A549 (cell line): ENCODE data around the gene TRIM37. TPM values are rescaled to one million over a fixed set of nuclear protein-coding genes. Genes with fewer than 3 reads are reported as not detected.

Experiments used
- ATAC-seq, 2 experiments: fragments of 200-7000 bp in 1 of 2; fragments of >200 bp in 1 of 2; cut with Nextera tagmentation in 1 of 2; cut with Tn5 transposase in 1 of 2; 3 replicates each; pipeline versions ENCODE4 v1.8.0 to v1.9.1; 2018 to 2020; ENCODE audit warnings: mild to moderate bottlenecking in 1 of 2, moderate library complexity in 1 of 2
- CTCF ChIA-PET: fragments of 300-600 bp; sonication (Branson Sonifier 250); formaldehyde crosslinking; extraction: SDS; loops from one replicate; lab custom pipeline; 2021; ENCODE audit warnings: antibody characterized with exemption, inconsistent platforms; lab: Yijun Ruan, JAX
- POLR2A ChIA-PET: fragments of 350-600 bp; formaldehyde crosslinking; extraction: SDS; loops from one replicate; lab custom pipeline; 2021; ENCODE audit warnings: antibody characterized with exemption, inconsistent platforms; lab: Yijun Ruan, JAX
- DNase-seq, 2 experiments: peaks; one replicate each; pipeline versions ENCODE4 v3.0.0 to v3.0.0-alpha.2; 2011 to 2016; ENCODE audit warnings: low read depth in 1 of 2, low spot score in 1 of 2
- FAIRE-seq: peaks from 2 replicates; lab custom pipeline; 2011; peaks lifted over from hg19 to GRCh38; lab: Jason Lieb, UNC
- H3K27ac ChIP-seq, 2 experiments: fragments of >200 bp; sonication (Bioruptor Twin); formaldehyde crosslinking; 3 replicates each; pipeline ENCODE4 v1.5.1; 2016 to 2017
- H3K4me1 ChIP-seq: fragments of >200 bp; sonication (Bioruptor Twin); formaldehyde crosslinking; 3 replicates; pipeline ENCODE4 v1.6.1; 2016
- H3K4me2 ChIP-seq: fragments of >200 bp; sonication (Bioruptor Twin); formaldehyde crosslinking; 3 replicates; pipeline ENCODE4 v1.6.1; 2016
- H3K4me3 ChIP-seq: fragments of >200 bp; sonication (Bioruptor Twin); formaldehyde crosslinking; 3 replicates; pipeline ENCODE4 v1.5.1; 2016
- H3K9me3 ChIP-seq: fragments of >200 bp; sonication (Bioruptor Twin); formaldehyde crosslinking; 3 replicates; pipeline ENCODE4 v1.6.1; 2016
- BCL3 ChIP-seq: fragments of >200 bp; sonication (Bioruptor Twin); formaldehyde crosslinking; IDR thresholded peaks from 3 replicates; pipeline ENCODE4 v1.6.1; 2016
- BHLHE40 ChIP-seq: IDR thresholded peaks from 2 replicates; pipeline ENCODE4 v1.6.1; 2012; ENCODE audit warnings: low read depth, low read length, inconsistent platforms
- CBX2 ChIP-seq: fragments of 200-600 bp; sonication (generic); IDR thresholded peaks from 2 replicates; pipeline ENCODE4 v1.6.1; 2016; ENCODE audit warnings: low read depth, mild to moderate bottlenecking, borderline replicate concordance
- CBX8 ChIP-seq: fragments of 200-600 bp; sonication (generic); IDR thresholded peaks from 2 replicates; pipeline ENCODE4 v1.6.1; 2016
- CEBPB ChIP-seq, 2 experiments: fragments of >200 bp in 1 of 2; sonication (Bioruptor Twin) in 1 of 2; formaldehyde crosslinking in 1 of 2; IDR thresholded peaks; 2 replicates each; pipeline ENCODE4 v1.6.1; 2012 to 2016
- CHD4 ChIP-seq: fragments of 200-600 bp; sonication (generic); IDR thresholded peaks from 2 replicates; pipeline ENCODE4 v1.6.1; 2016; ENCODE audit warnings: antibody characterized with exemption, mild to moderate bottlenecking, borderline replicate concordance
- E2F6 ChIP-seq: IDR thresholded peaks from 2 replicates; pipeline ENCODE4 v1.6.1; 2012; ENCODE audit warnings: low read depth, borderline replicate concordance
- EHF ChIP-seq: fragments of 250-450 bp; sonication (Bioruptor Pico); IDR thresholded peaks from 2 replicates; pipeline ENCODE4 v1.5.0; 2020; ENCODE audit warnings: mild to moderate bottlenecking
- EHMT2 ChIP-seq: fragments of 200-600 bp; sonication (generic); IDR thresholded peaks from 2 replicates; pipeline ENCODE4 v1.6.1; 2016; ENCODE audit warnings: antibody characterized with exemption, low read depth, mild to moderate bottlenecking, moderate library complexity
- ELK1 ChIP-seq: fragments of 150-350 bp; IDR thresholded peaks from 2 replicates; pipeline ENCODE4 v1.6.1; 2014; ENCODE audit warnings: low read depth, mild to moderate bottlenecking, low read length
- ESRRA ChIP-seq: fragments of 150-350 bp; IDR thresholded peaks from 2 replicates; pipeline ENCODE4 v1.6.1; 2014; ENCODE audit warnings: mild to moderate bottlenecking, low read length, borderline replicate concordance
- FOSB ChIP-seq: fragments of 250-450 bp; sonication (Bioruptor Pico); IDR thresholded peaks from 2 replicates; pipeline ENCODE4 v1.5.0; 2020; ENCODE audit warnings: mild to moderate bottlenecking, moderate library complexity
- FOSL2 ChIP-seq, 2 experiments: fragments of 450-650 bp in 1 of 2; fragments of >200 bp in 1 of 2; sonication (Bioruptor Twin) in 1 of 2; formaldehyde crosslinking; IDR thresholded peaks; 2 replicates each; pipeline versions ENCODE4 v1.5.0 to v1.6.1; 2016 to 2020; ENCODE audit warnings: mild to moderate bottlenecking in 1 of 2, moderate library complexity in 1 of 2
- HES2 ChIP-seq: fragments of >200 bp; sonication (Bioruptor Twin); formaldehyde crosslinking; IDR thresholded peaks from 2 replicates; pipeline ENCODE4 v1.6.1; 2016
- HEYL ChIP-seq: fragments of 250-450 bp; sonication (Bioruptor Pico); IDR thresholded peaks from 2 replicates; pipeline ENCODE4 v1.8.0; 2021; ENCODE audit warnings: mild to moderate bottlenecking, moderate library complexity
- HOXA7 ChIP-seq: fragments of 250-450 bp; sonication (Bioruptor Pico); IDR thresholded peaks from 2 replicates; pipeline ENCODE4 v1.5.0; 2020; ENCODE audit warnings: mild to moderate bottlenecking, moderate library complexity
- HOXB13 ChIP-seq: fragments of 250-450 bp; sonication (Bioruptor Pico); IDR thresholded peaks from 2 replicates; pipeline ENCODE4 v1.5.0; 2020; ENCODE audit warnings: low read depth, mild to moderate bottlenecking, moderate library complexity
- HOXB5 ChIP-seq: fragments of 250-450 bp; sonication (Bioruptor Pico); IDR thresholded peaks from 2 replicates; pipeline ENCODE4 v1.5.0; 2020; ENCODE audit warnings: mild to moderate bottlenecking, moderate library complexity
- JUN ChIP-seq, 2 experiments: fragments of >200 bp; sonication (Bioruptor Twin); formaldehyde crosslinking; IDR thresholded peaks; 2 replicates in 1 of 2; 3 replicates in 1 of 2; pipeline ENCODE4 v1.6.1; 2016 to 2017
- MAFK ChIP-seq: fragments of 450-650 bp; IDR thresholded peaks from 2 replicates; pipeline ENCODE4 v1.6.1; 2014; ENCODE audit not compliant: partially characterized antibody
- NFE2L2 ChIP-seq: fragments of 150-350 bp; conservative IDR thresholded peaks from 2 replicates; pipeline ENCODE4 v1.6.1; 2014; ENCODE audit warnings: low read length
- NR3C1 ChIP-seq: fragments of >200 bp; sonication (Bioruptor Twin); formaldehyde crosslinking; IDR thresholded peaks from 3 replicates; pipeline ENCODE4 v1.6.1; 2017
- PBX3 ChIP-seq: IDR thresholded peaks from 2 replicates; pipeline ENCODE4 v1.6.1; 2012
- POLR2AphosphoS2 ChIP-seq: conservative IDR thresholded peaks from 2 replicates; pipeline ENCODE4 v1.6.1; 2012; ENCODE audit warnings: low read length, improper control_type of control experiment, inconsistent platforms
- REST ChIP-seq: fragments of 200-600 bp; sonication (generic); IDR thresholded peaks from 2 replicates; pipeline ENCODE4 v1.6.1; 2016; ENCODE audit warnings: antibody characterized with exemption, mild to moderate bottlenecking, moderate library complexity
- RNF2 ChIP-seq: fragments of 200-600 bp; sonication (generic); IDR thresholded peaks from 2 replicates; pipeline ENCODE4 v1.6.1; 2016; ENCODE audit warnings: low read depth, mild to moderate bottlenecking, antibody characterized with exemption, moderate library complexity, borderline replicate concordance
- SMC3 ChIP-seq: fragments of >200 bp; sonication (Bioruptor Twin); formaldehyde crosslinking; IDR thresholded peaks from 3 replicates; pipeline ENCODE4 v1.6.1; 2018; ENCODE audit warnings: inconsistent platforms
- TFCP2L1 ChIP-seq: fragments of 250-450 bp; sonication (Bioruptor Pico); IDR thresholded peaks from 2 replicates; pipeline ENCODE4 v1.5.0; 2021; ENCODE audit warnings: mild to moderate bottlenecking
- TP53 ChIP-seq: fragments of 250-450 bp; sonication (Bioruptor Pico); IDR thresholded peaks from 2 replicates; pipeline ENCODE4 v1.5.0; 2021; ENCODE audit warnings: mild to moderate bottlenecking, moderate library complexity
- ZFP36 ChIP-seq: fragments of 450-650 bp; IDR thresholded peaks from 2 replicates; pipeline ENCODE4 v1.6.1; 2014; ENCODE audit warnings: borderline replicate concordance; ENCODE audit not compliant: partially characterized antibody
- WGBS: methylation state at CpG from one replicate; pipeline ENCODE4 v1.1.6; 2017; ENCODE audit errors: missing lambda C conversion rate; 5-methylcytosine and 5-hydroxymethylcytosine counted together
- polyA plus RNA-seq, 4 experiments: library from polyadenylated mRNA; depleted of rRNA in 3 of 4; stranded (reverse); fragments of >200 nt; fragmentation: RNase III in 1 of 4; extraction: RNeasy Plus Mini Kit Qiagen cat#74134 plus additional on column Dnase treatment in 1 of 4; gene quantifications; 2 replicates in 3 of 4; 3 replicates in 1 of 4; pipeline ENCODE4 v1.2.3, GENCODE V29; 2011 to 2017

The TRIM37 gene
- polyA plus RNA-seq, 2 of the 4 experiments (the other 2 are of a cell fraction), result 29.4 to 56.3 TPM

- Histone ChIP-seq H3K4me2 (no peak overlapping the region), H3K4me1 (no peaks in the 10 kb centered on the region), H3K27ac (no peak overlapping the region), H3K4me3 (no peak overlapping the region), H3K9me3 (no peaks in the 10 kb centered on the region)
- WGBS, result 77% methylated on average over 3 of the region's 3 CpGs
- DNase-seq, result no peak
- no peak; a peak in 1 of 6 replicates for ATAC-seq
- CTCF ChIA-PET, result no interaction called here
- no peak for FAIRE-seq
- POLR2A ChIA-PET, result no interaction called here
- no peak for TF ChIP-seq RNF2
- TF ChIP-seq EHMT2, result no peak
- no peak for TF ChIP-seq BHLHE40
- no peak for TF ChIP-seq HOXA7 (CRISPR knock-in tag)
- TF ChIP-seq ESRRA, result no peak
- TF ChIP-seq HEYL, result no peak
- TF ChIP-seq E2F6, result no peak
- no peak for TF ChIP-seq SMC3
- no peak for TF ChIP-seq HES2
- no peak for TF ChIP-seq EHF (CRISPR knock-in tag)
- no peak for TF ChIP-seq JUN (IDR thresholded peaks at IDR 0.05)
- no peak for TF ChIP-seq BCL3
- TF ChIP-seq CHD4, result no peak
- no peak for TF ChIP-seq NFE2L2
Measured at GRCh38 chr17:59126809-59127417, 20.2 kb upstream of the TRIM37 start.

- ChIA-PET CTCF (interaction anchor here (3.4 kb wide), 1 partner anchor 13 kb away, joined by 13 read pairs; no protein-coding TSS in a partner anchor), POLR2A (no interaction called here)
- Histone ChIP-seq H3K4me1 (no peaks in the 10 kb centered on the region), H3K4me3 (no peak overlapping the region), H3K9me3 (no peaks in the 10 kb centered on the region)
- no peak for ATAC-seq
- DNase-seq, result no peak
- TF ChIP-seq PBX3 (no peak), REST (no peak), CBX8 (no peak), CBX2 (no peak), MAFK (no peak), FOSL2 (IDR thresholded peaks at IDR 0.05) (no peak), FOSL2 (CRISPR knock-in tag; IDR thresholded peaks at IDR 0.05) (no peak), CEBPB (IDR thresholded peaks at IDR 0.05) (no peak), TFCP2L1 (CRISPR knock-in tag) (no peak), ELK1 (no peak), HOXB5 (CRISPR knock-in tag) (no peak), NR3C1 (no peak), ZFP36 (no peak), HOXB13 (no peak), POLR2AphosphoS2 (no peak), FOSB (CRISPR knock-in tag) (no peak), TP53 (CRISPR knock-in tag) (no peak)
- TF ChIP-seq, all 56 proteins: peak for 0
- no peak overlapping the region for H3K27ac ChIP-seq
- H3K4me2 ChIP-seq, result no peak overlapping the region
- no peak for FAIRE-seq
- WGBS, result 94% methylated on average over 6 of the region's 6 CpGs
Measured at GRCh38 chr17:59124665-59125064, 18.0 kb upstream of the TRIM37 start.
